ENCODE results near the gene SLC19A1. TPM values are rescaled to one million over a fixed set of nuclear protein-coding genes. Genes with fewer than 3 reads are reported as not detected.
A peak's percentile ranks its signal among the peaks of the same experiment; 100 is the strongest.

SLC19A1 gene
- total and polyA plus RNA-seq, 4 donors, result 9.0 to 37.2 (median 21.1) TPM

DNA sequence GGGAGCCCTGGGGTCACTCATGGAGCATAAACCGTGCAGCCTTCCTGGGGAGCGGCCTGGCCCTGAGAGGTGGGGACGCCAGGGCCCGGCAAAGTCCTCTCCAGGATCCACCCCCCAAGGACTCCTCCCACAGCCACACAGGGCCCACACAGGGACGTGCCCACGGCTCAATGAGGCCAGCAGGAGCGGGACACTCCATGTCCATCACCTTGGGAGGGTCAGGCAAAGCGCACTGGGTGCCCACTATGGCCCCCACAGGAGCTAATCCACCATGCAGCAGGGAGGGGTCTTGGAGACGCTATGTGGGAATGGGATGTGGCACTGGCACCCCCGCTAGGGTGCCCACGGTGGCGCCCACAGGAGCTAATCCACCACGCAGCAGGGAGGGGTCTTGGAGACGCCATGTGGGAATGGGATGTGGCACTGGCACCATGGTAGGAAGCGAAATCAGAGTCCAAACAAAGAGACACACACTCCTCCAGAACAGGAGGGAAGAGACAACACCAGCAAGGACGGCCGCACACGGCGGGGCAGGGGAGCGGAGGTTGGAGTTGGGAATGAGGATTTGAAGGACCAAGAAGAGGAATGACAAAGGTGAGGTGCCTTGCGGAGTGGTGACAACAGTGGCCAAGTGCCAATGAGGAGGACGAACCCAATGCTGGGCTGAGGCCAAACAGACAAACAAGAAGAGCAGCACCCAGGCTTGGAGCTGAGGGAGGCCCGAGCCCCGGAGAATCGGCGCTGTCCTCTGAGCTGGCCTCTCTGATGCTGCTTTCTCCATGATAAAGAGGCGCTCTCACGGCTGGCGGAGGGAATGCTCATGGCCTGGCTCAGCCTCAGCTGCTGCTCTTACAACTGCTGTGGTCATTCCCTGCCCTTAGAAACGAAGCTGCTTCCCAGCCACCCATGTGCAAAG lies 18.1 kb upstream of the SLC19A1 start:
- no peak for DNase-seq (ENCODE audit: low read depth in 4 of 6, low spot score in 6 of 6)
- Histone ChIP-seq H3K9me3 (ENCODE audit: control insufficient read depth, insufficient read depth, low read length) (no peaks in the 10 kb centered on the region), H3K4me3 (ENCODE audit: low read depth, low read length) (no peak overlapping the region), H3K36me3 (ENCODE audit: control insufficient read depth, insufficient read depth, low read length) (no peaks in the 10 kb centered on the region), H3K4me1 (ENCODE audit: control insufficient read depth, insufficient read depth, low read length) (peaks cover 10% of the 10 kb centered on the region), H3K27me3 (ENCODE audit: control insufficient read depth, insufficient read depth, low read length) (no peaks in the 10 kb centered on the region), H3K27ac (ENCODE audit: low read depth, low read length) (no peak overlapping the region)
- WGBS (ENCODE audit: insufficient coverage), result 78% methylated on average over 29 of the region's 30 CpGs

DNA sequence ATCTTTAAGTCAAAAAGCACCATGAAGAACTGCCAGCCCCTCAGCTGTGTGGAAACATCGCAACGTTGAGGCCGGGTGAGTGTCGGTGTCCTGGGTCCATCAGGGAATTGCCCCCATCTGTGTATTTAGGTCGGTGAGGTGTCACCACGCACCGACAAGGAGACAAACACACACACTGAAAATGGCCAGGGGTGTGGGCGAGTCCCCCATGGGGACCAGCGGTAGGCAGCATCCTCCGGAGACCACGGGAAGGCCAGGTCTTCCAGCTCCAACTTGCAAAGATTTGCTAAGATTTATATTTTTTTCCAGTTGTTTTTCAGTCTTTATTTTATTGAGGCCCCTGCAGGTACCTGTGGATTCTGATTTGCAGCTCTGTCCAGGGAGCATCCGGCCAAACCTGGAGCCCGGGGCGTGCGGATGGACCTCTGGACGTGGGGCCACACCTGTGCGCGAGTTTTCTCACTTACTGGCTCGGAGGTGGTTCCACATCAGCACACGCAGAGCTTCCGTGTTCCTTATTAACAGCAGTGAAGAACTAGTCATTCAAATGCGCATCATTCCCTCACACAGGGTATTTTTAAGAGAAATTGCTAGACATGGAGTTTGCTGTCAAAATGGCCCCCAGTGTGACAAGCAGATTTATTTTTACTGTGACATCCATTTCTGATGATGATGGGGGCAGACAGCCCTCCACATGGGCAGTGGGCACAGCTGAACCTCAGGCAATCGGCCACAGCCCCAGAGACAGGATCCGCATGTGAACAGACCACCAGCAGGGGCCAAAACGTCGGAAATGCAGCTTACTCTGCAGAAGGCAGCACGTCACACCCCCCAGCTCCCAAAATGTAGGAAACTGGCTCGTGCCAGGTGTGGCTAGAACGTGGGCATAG lies 17.2 kb upstream of the SLC19A1 start:
- DNase-seq (ENCODE audit: low read depth in 4 of 6, low spot score in 6 of 6), result no peak
- Histone ChIP-seq H3K4me1 (ENCODE audit: control insufficient read depth, insufficient read depth, low read length) (peaks cover 14% of the 10 kb centered on the region), H3K4me3 (ENCODE audit: low read depth, low read length) (no peak overlapping the region), H3K9me3 (ENCODE audit: control insufficient read depth, insufficient read depth, low read length) (no peaks in the 10 kb centered on the region), H3K36me3 (ENCODE audit: control insufficient read depth, insufficient read depth, low read length) (no peaks in the 10 kb centered on the region), H3K27me3 (ENCODE audit: control insufficient read depth, insufficient read depth, low read length) (no peaks in the 10 kb centered on the region), H3K27ac (ENCODE audit: low read depth, low read length) (no peak overlapping the region)
- WGBS (ENCODE audit: insufficient coverage), result 85% methylated on average over 22 of the region's 29 CpGs

- H3K4me1 ChIP-seq (ENCODE audit: control insufficient read depth, insufficient read depth, low read length), result peaks cover 16% of the 10 kb centered on the region
- H3K4me3 ChIP-seq (ENCODE audit: low read depth, low read length), result no peak overlapping the region
- 90% methylated on average over 24 of the region's 26 CpGs for WGBS (ENCODE audit: insufficient coverage)
- no peaks in the 10 kb centered on the region for H3K36me3 ChIP-seq (ENCODE audit: control insufficient read depth, insufficient read depth, low read length)
- no peak for DNase-seq (ENCODE audit: low read depth in 4 of 6, low spot score in 6 of 6)
- no peaks in the 10 kb centered on the region for H3K9me3 ChIP-seq (ENCODE audit: control insufficient read depth, insufficient read depth, low read length)
- no peaks in the 10 kb centered on the region for H3K27me3 ChIP-seq (ENCODE audit: control insufficient read depth, insufficient read depth, low read length)
- no peak overlapping the region for H3K27ac ChIP-seq (ENCODE audit: low read depth, low read length)
Measured at GRCh38 chr21:45558044-45558721, 15.9 kb upstream of the SLC19A1 start.

DNA sequence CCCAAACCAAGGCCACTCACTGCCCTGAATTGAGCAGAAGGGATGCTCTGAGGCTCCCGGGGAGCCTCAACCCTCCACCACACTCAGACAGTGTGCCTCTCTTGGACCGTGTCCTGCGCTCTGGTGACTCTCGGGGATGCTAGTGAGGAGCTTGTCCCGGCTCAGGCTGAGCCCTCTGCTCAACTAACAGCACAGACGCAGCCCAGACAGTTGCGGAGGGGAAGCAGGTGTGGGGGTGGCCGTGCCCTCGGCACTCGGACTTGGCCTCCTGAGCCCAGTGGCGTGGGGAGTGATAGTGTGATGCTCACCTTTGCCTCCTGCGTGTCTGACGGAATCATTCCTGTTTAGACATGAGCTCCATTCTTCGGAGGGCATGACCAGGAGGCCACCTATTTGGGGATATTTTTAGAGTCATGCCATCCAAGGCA lies 15.4 kb upstream of the SLC19A1 start:
- no peak overlapping the region for H3K27ac ChIP-seq (ENCODE audit: low read depth, low read length)
- no peak overlapping the region for H3K4me3 ChIP-seq (ENCODE audit: low read depth, low read length)
- peaks cover 22% of the 10 kb centered on the region for H3K4me1 ChIP-seq (ENCODE audit: control insufficient read depth, insufficient read depth, low read length)
- H3K36me3 ChIP-seq (ENCODE audit: control insufficient read depth, insufficient read depth, low read length), result no peaks in the 10 kb centered on the region
- H3K27me3 ChIP-seq (ENCODE audit: control insufficient read depth, insufficient read depth, low read length), result no peaks in the 10 kb centered on the region
- no peaks in the 10 kb centered on the region for H3K9me3 ChIP-seq (ENCODE audit: control insufficient read depth, insufficient read depth, low read length)
- DNase-seq (ENCODE audit: low read depth in 4 of 6, low spot score in 6 of 6), result no peak
- WGBS (ENCODE audit: insufficient coverage), result 90% methylated on average over 14 of the region's 14 CpGs

DNA sequence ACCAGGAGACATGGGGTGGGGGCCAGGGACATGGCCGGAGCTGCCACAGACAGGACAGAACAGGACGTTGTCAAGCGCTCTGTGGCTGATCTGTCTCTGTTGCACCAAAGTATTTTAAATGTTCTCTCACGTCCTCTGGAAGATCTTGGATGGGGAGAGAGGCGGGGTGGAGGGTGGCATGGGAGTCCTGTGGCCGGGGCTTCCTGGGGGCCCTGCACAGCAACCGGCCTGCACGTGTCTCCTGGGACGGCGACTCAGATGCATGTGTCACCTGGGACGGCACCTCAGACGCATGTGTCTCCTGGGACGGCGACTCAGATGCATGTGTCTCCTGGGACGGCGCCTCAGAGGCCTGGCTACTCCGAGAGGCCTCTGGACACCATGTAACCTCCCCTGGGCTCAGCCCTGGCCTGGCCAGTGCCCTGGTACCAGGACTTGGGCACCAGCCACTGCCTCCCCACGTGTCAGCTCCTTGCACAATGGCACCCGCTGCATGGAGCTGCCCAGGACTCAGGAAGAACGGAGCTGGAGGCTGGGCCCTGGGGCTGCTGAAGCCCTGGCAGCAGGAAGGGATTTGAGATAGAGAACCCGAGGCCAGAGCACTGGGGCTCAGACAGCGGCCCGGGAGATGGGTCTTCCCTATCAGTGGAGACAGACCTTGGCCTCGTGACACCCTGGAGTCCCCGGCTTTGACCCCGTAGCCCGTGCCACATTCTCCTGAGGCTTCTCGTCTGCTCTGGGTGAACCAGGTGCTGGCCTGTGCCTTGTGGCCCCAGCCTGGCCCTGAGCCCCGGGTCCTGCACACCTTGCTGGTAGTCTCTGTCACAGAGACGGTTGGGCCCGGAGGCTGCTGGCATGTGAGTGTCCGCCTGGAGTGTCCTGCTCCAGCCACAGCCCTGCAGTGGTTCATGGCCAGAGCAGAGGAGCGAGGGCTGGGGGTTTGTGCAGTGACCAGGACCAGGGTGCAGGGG lies 14.7 kb upstream of the SLC19A1 start:
- no peak for DNase-seq (ENCODE audit: low read depth in 4 of 6, low spot score in 6 of 6)
- Histone ChIP-seq H3K27me3 (ENCODE audit: control insufficient read depth, insufficient read depth, low read length) (no peaks in the 10 kb centered on the region), H3K9me3 (ENCODE audit: control insufficient read depth, insufficient read depth, low read length) (no peaks in the 10 kb centered on the region), H3K4me3 (ENCODE audit: low read depth, low read length) (no peak overlapping the region), H3K4me1 (ENCODE audit: control insufficient read depth, insufficient read depth, low read length) (peaks cover 29% of the 10 kb centered on the region), H3K36me3 (ENCODE audit: control insufficient read depth, insufficient read depth, low read length) (no peaks in the 10 kb centered on the region), H3K27ac (ENCODE audit: low read depth, low read length) (no peak overlapping the region)
- WGBS (ENCODE audit: insufficient coverage), result 87% methylated on average over 33 of the region's 33 CpGs

DNA sequence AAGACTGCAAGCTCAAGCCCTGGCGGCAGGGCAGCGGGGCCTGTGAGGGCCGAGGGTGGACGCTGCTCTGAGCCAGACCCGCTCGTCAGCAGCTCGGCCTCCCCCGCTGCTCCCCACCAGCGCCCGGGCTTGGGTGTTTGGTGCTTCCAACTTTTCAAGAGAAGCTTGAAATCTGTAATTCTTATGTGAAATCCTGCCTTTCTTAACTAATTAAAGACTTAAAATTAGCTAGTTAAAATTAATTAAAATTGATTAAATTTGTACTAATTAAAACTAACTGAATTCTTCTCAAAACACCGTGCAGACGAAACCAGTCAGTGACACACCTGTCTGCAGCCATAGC lies 14.0 kb upstream of the SLC19A1 start:
- Histone ChIP-seq H3K36me3 (ENCODE audit: control insufficient read depth, insufficient read depth, low read length) (no peaks in the 10 kb centered on the region), H3K27ac (ENCODE audit: low read depth, low read length) (peak overlapping the region; percentile 92), H3K4me3 (ENCODE audit: low read depth, low read length) (peak overlapping the region; percentile 45), H3K27me3 (ENCODE audit: control insufficient read depth, insufficient read depth, low read length) (no peaks in the 10 kb centered on the region), H3K9me3 (ENCODE audit: control insufficient read depth, insufficient read depth, low read length) (no peaks in the 10 kb centered on the region), H3K4me1 (ENCODE audit: control insufficient read depth, insufficient read depth, low read length) (peaks cover 29% of the 10 kb centered on the region)
- WGBS (ENCODE audit: insufficient coverage), result 19% methylated on average over 8 of the region's 12 CpGs
- DNase-seq (ENCODE audit: low read depth in 4 of 6, low spot score in 6 of 6), result no peak

- Histone ChIP-seq H3K4me3 (ENCODE audit: low read depth, low read length) (peak overlapping the region; percentile 45), H3K27me3 (ENCODE audit: control insufficient read depth, insufficient read depth, low read length) (no peaks in the 10 kb centered on the region), H3K4me1 (ENCODE audit: control insufficient read depth, insufficient read depth, low read length) (peaks cover 29% of the 10 kb centered on the region), H3K36me3 (ENCODE audit: control insufficient read depth, insufficient read depth, low read length) (no peaks in the 10 kb centered on the region), H3K9me3 (ENCODE audit: control insufficient read depth, insufficient read depth, low read length) (no peaks in the 10 kb centered on the region), H3K27ac (ENCODE audit: low read depth, low read length) (peak overlapping the region; percentile 92)
- WGBS (ENCODE audit: insufficient coverage), result 2% methylated on average over 62 of the region's 62 CpGs
- DNase-seq (ENCODE audit: low read depth in 4 of 6, low spot score in 6 of 6), result peak in 4 of 6 donors; percentile 53 to 91 (median 76)
Measured at GRCh38 chr21:45555557-45556301, 13.5 kb upstream of the SLC19A1 start.

- H3K36me3 ChIP-seq (ENCODE audit: control insufficient read depth, insufficient read depth, low read length), result no peaks in the 10 kb centered on the region
- no peak for DNase-seq (ENCODE audit: low read depth in 4 of 6, low spot score in 6 of 6)
- peak overlapping the region; percentile 92 for H3K27ac ChIP-seq (ENCODE audit: low read depth, low read length)
- WGBS (ENCODE audit: insufficient coverage), result 3% methylated on average over 7 of the region's 34 CpGs
- H3K9me3 ChIP-seq (ENCODE audit: control insufficient read depth, insufficient read depth, low read length), result no peaks in the 10 kb centered on the region
- H3K4me3 ChIP-seq (ENCODE audit: low read depth, low read length), result no peak overlapping the region
- peaks cover 29% of the 10 kb centered on the region for H3K4me1 ChIP-seq (ENCODE audit: control insufficient read depth, insufficient read depth, low read length)
- H3K27me3 ChIP-seq (ENCODE audit: control insufficient read depth, insufficient read depth, low read length), result no peaks in the 10 kb centered on the region
Measured at GRCh38 chr21:45555251-45555556, 13.0 kb upstream of the SLC19A1 start.

All from spinal cord (tissue), 10 donors.